SIG-M5 (cell line): Measurements from ENCODE around the gene MSH5.

ENCODE experiments used
- DNase-seq: peaks from one replicate; lab custom pipeline; 2025; lab: John Stamatoyannopoulos, UW

The MSH5 gene

DNA sequence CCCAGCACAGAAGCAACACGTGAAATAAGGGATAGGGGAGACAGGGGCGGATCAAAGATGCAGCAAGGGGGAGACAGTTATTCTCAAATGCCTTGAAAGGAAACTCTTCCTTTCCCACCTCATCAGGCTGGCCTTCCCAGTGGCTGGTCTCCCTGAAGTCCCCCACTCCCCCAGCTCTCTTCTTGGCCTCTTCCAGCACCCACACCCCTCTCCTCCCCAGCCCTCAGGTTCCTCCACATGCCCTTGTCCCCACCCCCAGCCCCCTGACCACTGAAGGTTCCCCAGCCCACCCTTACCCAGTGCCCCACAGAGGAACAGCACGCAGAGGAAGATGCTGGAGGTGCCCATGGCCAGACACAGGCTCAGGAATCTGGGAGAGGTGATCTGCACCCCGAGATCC, 26.3 kb upstream of the MSH5 start:
- DNase-seq, result no peak

DNA sequence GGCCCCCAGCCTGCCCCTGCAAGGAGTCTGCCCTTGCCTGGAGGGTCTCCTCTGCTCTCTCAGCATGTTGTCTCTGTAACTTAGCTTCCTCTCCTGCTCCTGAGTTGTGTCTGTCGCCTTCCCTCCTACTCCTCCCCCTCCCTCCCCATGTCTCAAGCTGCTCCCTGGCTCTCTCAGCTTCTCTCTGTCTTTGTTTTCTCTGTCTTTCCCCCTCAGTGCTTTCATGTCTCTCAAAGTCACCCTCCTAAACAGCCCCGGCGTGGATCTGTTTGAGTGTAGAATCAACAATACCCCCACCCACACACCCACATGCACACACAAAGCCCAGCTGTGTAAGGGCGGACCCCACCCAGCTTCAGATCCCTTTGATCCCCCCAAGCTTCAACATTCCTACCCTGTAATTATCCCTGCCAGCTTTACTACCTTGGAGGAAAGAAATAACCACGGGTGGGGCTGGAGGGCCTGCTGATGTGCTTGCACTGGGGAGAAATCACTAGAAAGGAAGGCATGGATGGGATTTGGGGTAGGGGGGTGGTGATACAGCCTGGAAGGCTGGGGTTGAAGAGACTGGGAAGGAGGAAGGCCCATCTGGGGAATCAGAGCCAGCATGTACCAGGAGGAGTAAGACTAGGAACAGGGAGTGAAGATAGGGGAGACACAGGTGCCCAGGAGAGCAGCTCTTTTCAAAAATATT, 25.7 kb upstream of the MSH5 start:
- no peak for DNase-seq

DNA sequence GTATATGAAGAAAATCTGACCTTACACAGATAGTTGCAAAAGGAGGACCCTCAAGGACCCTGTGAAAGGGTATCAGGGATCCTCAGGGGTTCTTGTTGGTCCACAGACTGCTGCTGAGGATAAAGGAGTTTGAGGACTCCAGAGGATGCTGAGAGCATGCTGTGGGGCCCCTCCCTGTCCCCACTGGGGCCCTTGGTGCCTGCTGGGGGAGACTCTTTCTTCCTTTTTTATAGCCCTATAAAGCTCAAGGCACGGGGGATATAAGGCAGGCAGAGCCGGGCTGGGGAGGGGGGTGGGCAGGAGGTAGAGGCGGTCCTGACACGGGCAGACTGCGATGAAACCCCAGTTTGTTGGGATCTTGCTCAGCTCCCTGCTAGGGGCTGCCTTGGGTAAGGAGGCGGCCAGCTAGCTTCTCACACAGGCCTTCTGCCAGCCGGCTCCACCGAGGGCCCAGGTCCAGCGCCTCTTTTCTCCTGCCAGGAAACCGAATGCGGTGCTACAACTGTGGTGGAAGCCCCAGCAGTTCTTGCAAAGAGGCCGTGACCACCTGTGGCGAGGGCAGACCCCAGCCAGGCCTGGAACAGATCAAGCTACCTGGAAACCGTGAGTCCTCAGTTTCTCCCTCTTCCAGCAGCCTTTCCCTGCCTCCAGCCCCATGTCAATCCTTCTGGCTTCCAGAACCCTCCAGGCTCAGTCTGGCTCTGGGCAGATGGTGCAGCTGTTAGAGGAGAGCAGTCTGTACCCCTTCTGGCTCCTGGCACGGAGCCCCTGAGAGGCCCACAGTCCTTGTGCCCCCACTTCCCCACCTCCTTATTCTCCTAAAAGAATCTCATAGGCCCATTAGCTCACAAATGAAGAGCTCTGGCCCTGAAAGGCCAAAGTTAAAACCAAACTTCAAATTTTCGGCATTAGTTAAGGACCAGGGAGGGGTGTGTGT, 24.5 kb upstream of the MSH5 start, which contains the start of gene LY6G6D:
Gene LY6G6D, plus strand, starts transcription at position 327 of the 937 bp plus-strand sequence. Its CDS starts 8 bp downstream, at position 335.
- no peak for DNase-seq

DNA sequence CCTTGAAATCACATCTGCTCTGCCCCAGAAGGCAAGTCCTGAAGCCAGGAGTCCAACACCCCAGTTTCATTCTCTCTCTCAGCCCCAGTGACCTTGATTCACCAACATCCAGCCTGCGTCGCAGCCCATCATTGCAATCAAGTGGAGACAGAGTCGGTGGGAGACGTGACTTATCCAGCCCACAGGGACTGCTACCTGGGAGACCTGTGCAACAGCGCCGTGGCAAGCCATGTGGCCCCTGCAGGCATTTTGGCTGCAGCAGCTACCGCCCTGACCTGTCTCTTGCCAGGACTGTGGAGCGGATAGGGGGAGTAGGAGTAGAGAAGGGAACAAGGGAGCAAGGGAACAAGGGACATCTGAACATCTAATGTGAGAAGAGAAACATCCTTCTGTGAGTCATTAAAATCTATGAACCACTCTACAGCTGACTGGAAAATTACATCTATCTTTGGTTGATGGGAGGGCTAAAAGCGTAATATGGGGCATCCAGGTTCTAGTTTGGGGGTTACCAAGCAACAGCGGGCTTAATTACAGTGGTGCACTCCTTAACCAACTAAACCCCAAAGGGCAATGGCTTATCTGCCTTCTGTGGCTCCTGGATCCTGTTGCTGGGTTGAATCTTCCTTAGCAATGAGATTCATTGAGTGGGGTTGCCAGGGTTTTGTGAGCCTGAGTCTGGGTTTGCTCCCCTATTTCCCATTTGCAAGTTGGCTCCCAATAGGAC, 22.1 kb upstream of the MSH5 start:
- no peak for DNase-seq

DNA sequence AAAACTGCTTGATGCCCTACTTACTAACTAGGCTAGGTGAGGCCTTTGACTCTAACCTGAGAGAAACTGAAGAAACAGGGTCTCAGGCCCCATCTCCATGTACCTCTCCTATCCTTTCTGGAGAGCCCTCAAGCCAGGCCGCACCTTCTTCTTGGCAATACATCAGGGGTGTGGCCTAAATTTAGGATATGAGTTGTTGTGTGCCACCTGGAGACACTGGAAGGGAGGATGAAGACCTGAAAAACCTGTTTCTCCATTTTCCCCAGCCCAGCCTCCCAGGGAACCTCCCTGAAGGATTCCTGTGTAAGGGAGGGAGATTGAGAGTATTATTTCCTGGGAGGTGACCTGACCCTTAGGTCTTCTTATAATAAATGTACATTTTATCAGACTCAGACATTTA, 21.5 kb upstream of the MSH5 start:
- DNase-seq, result no peak

DNA sequence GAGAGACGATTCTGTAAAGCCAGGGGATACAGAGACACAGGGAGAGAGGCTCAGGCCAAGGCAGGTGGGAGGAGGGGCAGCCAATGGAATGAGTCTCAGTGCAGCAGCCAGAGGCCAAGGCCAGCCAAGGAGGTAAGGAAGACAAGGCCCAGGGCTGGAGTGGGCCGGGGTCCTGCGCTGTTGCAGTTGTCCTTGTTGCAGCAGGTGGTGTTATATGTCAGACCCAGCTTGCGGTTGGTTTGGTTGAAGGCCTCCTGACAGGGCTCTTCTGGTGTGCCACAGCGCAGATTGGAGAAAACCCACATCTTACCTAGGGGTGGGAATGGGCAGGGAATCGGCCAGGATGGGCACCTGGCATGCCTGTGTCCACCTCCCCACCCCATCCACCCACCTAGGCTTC, 20.8 kb upstream of the MSH5 start:
- DNase-seq, result no peak

DNA sequence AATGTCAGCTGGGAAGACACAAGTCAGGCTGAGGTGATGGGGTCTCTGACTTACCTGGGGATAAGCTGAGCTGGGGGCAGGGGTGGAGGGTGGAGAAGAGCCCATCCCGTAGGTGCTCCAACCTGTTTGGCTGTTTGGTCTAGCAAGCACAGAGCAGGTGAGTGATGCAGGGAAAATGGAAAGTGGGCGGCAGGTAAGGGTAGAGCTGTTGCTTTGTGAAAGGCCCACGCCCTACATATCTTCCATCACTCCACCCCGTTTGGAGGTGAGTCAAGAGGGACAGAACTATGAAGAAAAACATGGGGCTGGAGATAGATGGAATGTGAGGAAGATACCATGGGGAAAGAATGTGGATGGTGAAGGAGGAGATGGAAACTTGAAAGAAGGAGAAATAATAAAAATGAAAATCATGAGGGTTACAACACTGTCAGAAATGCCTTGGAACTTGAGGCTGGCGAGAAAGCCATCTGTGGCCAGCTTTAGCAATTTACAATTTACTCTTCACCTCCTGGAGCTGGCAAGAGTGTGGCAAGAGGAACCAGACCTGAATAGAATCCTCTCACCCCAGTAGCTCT, 19.5 kb upstream of the MSH5 start:
- DNase-seq, result no peak

DNA sequence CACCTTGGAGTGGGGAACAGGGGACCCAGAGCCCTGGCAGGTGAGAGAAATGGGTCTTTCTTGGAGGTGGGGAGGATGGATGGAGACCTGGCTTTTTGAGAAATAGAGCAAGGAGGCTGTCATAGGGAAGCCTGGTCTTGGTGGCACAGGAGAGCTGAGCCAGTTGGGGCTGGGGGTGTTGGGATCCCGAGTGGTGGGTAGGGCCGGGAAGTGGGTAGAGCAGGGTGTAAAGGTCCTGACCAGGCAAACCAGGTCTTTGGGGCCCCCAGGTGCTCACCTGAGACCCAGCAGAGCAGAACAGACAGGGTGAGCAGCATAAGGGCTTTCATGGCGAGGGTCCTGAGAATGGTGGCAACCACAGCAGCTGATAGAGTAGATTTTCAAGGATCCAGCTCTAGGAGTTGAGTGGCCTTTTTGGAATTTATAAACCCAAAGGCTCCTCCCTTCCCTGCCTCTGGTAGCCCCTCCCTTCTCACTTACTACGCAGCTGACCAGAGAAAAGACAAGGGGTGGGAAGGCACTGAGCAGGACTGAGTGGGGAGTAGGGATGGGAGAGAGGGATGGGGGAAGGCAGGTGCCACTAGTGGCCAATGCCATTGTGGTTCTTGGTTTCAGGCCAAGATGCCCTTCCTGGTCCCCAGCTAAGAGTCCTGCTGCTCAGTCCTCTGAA, 18.3 kb upstream of the MSH5 start, which contains the start of gene LY6G6C:
Gene LY6G6C, minus strand, starts transcription at position 396 of the 670 bp plus-strand sequence. Its CDS starts 67 bp downstream, at position 329.
- no peak for DNase-seq

DNA sequence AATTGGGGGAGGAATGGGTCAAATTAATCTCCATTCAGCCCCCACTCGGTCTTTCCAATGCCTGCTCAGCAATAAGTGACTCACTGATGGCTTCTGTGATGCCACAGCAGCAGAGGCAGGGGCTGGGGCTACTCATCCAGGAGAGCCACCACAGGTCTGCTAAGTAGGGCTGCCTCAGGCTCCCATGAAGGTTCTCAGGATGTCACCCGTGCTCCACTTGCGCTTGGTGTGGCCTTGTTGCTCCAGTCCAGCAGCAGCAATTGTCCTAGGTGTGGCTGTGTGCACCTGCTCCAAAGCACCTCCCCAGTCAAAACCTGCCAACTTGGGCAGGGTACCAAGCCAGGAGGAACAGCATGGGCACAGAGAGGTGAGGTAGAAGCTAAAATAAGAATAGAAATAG, 17.6 kb upstream of the MSH5 start:
- no peak for DNase-seq

DNA sequence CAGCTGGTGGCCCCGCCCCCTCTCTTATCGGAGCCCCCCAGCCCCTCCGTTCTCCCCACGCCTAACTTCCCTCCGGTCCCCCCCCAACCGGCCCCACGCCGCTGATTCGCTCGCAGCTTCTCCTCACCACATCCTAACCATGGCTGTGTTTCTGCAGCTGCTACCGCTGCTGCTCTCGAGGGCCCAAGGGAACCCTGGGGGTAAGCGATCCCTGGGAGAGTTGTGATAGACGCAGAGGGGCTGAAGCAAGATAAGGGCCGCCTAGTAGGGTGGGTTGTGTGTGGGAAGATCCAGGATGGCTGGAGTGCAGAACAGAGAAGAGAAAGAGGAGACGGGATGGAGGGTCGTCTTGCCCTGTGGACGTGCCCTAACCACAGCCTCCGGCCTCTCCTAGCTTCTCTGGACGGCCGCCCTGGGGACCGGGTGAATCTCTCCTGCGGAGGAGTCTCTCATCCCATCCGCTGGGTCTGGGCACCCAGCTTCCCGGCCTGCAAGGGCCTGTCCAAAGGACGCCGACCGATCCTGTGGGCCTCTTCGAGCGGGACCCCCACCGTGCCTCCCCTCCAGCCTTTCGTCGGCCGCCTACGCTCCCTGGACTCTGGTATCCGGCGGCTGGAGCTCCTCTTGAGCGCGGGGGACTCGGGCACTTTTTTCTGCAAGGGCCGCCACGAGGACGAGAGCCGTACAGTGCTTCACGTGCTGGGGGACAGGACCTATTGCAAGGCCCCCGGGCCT, 16.4 kb upstream of the MSH5 start, which contains the start of gene MPIG6B:
Gene MPIG6B, plus strand, starts transcription at position 129 of the 735 bp plus-strand sequence. Its CDS starts 11 bp downstream, at position 140.
- no peak for DNase-seq

DNA sequence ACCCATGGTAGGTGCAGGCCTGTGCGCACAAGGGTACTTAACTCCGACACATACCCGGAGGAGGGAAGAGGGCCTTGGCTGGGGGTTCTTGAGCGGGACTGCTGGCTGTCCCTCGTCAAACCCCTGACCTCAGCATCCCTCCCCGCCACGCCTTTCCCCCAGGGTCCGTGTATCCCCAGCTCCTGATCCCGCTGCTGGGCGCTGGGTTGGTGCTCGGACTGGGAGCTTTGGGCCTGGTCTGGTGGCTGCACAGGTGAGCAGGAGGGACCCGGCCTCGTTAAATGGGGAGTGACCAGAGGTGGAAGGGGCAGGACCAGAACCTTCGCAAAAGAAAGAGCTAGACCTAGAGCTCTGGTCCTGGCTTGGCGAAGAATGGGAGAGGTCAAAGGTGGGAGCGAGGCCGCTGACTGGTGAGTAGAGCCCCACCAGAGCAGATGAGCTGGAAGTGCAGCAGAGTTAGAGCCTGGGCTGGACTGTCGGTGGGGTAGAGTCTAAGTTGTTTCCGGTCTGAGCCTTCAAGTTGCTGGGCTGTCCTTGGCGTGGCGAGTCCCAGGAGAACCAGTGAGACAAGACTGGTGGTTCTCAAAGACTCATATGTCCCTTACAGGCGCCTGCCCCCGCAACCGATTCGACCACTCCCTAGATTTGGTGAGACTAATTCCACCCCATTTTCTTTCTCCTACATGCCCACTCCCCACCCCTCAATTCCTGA, 15.7 kb upstream of the MSH5 start:
- DNase-seq, result no peak

DNA sequence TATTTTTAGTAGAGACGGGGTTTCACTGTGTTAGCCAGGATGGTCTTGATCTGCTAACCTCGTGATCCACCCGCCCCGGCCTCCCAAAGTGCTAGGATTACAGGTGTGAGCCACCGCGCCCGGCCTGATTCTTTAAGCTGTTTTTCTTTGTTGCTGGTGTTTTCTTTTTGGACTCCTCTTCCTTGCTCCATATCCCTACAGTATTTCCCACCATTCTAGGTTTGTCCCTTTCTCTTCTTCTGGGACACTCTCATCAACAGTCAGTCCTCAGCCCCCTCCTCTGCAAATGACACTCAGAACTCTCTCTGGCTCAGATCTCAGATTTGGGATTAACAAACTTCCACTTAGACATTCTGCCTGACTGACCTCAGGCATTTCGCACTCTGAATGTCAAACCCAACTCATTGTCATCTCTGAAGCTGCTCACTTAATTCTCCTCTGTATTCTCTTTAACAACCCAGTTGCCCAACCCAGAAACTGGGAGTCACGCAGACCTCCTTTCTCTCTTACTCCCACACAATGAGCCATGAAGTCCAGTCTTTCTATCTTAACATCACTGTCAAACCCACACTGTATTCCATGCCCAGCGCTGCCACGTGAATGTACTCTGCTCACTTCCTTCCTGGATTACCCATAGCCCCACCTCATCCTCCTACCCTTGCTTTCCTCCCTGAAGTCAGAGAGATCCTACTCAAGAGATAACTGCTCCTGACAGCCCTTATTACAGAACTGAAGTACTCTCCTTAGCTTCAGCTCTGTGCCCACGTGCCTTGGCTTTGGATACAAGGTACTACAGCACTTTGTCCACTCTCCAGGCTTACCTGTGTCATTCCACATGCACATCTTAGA, 14.1 kb upstream of the MSH5 start:
- DNase-seq, result no peak

DNA sequence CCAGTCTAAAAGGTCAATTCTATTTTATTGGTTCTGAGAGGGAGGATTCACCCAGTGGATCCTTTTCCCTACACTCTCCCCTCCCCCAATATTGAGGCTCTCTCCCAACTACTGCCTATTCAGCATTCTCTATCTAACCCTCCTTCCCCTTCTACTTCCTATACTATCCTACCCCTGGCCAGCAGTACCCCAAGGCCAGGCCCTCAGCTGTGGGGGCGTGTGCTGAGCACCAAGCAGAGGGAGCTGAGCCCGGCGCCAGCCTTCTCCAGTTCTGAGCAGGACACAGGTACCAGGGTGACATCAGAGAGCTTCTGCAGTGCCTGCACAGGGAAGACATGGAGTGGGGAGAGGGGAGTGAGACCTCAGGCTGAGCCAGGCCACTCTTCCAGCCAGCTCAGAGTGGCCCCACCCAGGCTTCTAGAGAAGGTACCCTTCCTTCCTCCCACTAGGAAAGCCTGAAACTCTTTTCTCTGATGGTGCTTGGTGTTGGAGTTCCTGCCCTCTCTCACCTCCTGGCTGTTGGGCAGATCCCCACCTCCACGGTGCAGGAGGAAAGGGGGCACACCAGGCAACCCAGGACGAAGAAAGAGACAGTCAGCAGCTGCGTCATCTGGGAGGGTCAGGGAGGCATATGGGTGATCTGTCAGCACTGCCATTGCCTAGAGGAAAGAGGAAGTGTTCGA, 12.6 kb upstream of the MSH5 start:
- DNase-seq, result peak; percentile 44

DNA sequence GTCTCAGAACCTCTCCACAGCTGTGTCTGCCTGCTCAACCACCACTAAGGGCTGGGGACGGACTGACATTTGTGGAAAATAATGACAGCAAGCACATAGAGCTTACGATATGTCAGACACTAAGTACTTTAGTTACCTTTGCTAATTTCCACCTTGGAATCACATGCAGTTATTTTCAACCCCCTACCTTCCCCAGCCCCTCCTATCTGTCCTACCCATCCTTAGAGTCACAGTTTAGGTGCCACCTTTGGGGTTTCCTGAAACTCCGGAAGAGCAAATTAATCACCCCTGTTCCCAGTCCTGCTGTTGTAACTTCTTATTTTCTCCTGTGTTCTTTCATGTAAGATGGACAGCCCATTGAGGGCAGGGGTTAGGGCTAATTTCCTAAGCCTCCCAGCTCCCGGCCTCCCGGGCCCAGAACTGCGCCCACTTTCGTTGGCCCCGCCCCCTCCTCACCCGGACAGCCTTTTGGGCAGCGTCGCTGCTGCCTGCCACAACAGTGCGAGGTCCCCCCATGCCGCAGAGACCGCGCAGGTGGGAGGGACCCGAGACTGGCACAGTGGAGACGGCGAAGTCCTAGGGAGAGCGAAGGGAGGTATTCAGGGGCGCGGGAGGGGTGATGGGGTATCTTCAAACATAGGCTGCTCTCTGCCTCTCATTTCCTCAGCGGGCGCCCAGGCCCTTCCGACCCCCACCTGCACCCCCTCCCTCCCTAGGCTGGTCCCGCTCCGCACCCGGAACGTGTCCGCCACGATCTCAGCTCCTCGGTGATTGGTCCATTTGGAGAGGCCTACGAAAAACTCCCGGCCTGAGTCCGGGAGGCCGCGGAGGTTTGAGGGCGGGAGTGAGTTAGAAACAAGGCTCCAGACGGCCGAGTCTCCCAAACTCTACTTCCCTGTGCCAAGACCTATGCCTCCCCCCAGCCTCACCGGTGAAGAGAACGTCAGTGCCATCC, 11.8 kb upstream of the MSH5 start:
- DNase-seq, result no peak

DNA sequence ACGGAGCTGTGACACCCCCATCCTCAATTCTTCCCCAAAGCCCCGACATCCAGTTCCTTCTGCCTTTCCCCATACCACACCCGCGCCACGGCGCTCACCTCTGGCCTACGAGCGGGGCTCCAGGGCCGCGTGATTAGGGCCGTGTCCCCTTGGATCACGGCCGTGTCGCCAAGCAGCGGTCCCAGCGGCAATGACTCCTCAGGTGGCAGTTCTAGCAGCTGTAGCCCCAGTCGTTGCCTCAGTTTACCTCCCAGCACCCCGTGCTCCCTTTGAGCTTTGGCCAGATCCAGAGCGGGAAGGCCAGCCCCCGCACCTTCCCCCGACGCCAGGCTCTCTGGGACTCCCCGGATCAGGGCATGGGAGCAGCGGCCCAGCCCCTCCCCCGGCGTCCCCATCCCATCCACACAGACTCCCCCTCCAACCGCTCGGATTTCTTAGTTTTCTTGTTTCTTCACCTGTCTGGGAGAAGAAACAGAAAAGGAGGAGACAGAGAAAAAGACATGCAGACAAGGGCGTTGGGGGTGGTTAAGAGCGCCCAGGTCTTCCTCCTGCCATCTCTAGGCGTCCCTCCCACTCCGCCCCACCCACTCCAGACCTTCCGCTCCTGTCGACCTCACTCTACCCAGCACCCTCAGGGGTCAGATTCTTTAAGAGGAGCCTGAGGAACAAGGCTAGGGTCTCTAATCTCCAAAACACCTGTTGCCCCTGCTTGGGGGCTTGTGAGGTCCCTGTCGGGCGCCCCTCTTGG, 10.9 kb upstream of the MSH5 start, which contains the start of gene DDAH2:
Gene DDAH2, minus strand, starts transcription at position 533 of the 748 bp plus-strand sequence. Its CDS starts 138 bp downstream, at position 395.
- no peak for DNase-seq

DNA sequence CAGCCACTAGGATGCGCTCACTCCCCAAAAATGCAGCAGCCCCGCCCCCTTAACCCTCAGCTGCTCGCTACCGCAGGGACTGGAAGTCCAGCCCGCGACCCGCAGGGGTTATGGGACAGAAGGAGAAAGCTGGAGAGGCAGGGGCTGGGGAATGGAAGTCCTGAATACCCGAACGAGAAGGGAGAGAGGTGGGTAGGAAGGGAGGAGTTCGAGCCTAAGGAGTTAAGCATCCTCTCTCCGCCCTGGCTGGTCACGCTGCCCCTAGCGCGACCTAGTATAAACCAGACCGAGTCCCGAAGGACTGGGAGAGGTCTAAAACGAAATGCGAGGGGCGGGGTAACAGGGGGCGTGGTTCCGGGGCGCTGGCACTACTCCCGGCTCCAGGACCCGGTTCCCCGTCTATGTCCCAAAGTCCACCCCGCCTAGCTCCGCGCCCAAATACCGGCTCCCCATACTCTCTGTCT, 10.3 kb upstream of the MSH5 start:
- DNase-seq, result no peak
